MM.1S (cell line): ENCODE data around the gene ELP5.

Experiments
- DNase-seq: peaks from one replicate; pipeline ENCODE4 v3.0.0-alpha.2; 2015
- H2AFZ ChIP-seq: fragments of 300-600 bp; sonication (generic); 2 replicates; pipeline ENCODE4 v1.6.0; 2016; ENCODE audit warnings: antibody characterized with exemption, low read length
- H3F3A ChIP-seq: fragments of 300-600 bp; sonication (generic); 2 replicates; pipeline ENCODE4 v1.6.1; 2016; ENCODE audit warnings: mild to moderate bottlenecking, antibody characterized with exemption, low read length, moderate library complexity, mixed read lengths; ENCODE audit not compliant: insufficient read depth
- H3K27ac ChIP-seq: fragments of 300-600 bp; sonication (generic); 2 replicates; pipeline ENCODE4 v1.5.1; 2016; ENCODE audit warnings: mild to moderate bottlenecking, low read length
- H3K27me3 ChIP-seq: fragments of 300-600 bp; sonication (generic); replicated peaks from 2 replicates; pipeline ENCODE4 v1.6.0; 2016; ENCODE audit warnings: low read length; ENCODE audit not compliant: insufficient read depth
- H3K36me3 ChIP-seq: fragments of 300-600 bp; sonication (generic); replicated peaks from 2 replicates; pipeline ENCODE4 v1.6.1; 2016; ENCODE audit warnings: mild to moderate bottlenecking, low read length, mixed read lengths; ENCODE audit not compliant: insufficient read depth
- H3K4me1 ChIP-seq: fragments of 300-600 bp; sonication (generic); 2 replicates; pipeline ENCODE4 v1.6.1; 2016; ENCODE audit warnings: low read length, mixed read lengths
- H3K4me2 ChIP-seq: fragments of 300-600 bp; sonication (generic); 2 replicates; pipeline ENCODE4 v1.6.0; 2016; ENCODE audit warnings: low read depth, low read length
- H3K4me3 ChIP-seq: fragments of 300-600 bp; sonication (generic); 2 replicates; pipeline ENCODE4 v1.5.1; 2016; ENCODE audit warnings: low read length, mixed read lengths
- H3K79me2 ChIP-seq: fragments of 300-600 bp; sonication (generic); 2 replicates; pipeline ENCODE4 v1.6.1; 2016; ENCODE audit warnings: mixed run types, low read length, mixed read lengths
- H3K9ac ChIP-seq: fragments of 300-600 bp; sonication (generic); 2 replicates; pipeline ENCODE4 v1.6.1; 2016; ENCODE audit warnings: low read length, mixed read lengths
- H3K9me2 ChIP-seq: fragments of 300-600 bp; sonication (generic); replicated peaks from 2 replicates; pipeline ENCODE4 v1.6.1; 2016; ENCODE audit warnings: mild to moderate bottlenecking, low read length, mixed read lengths; ENCODE audit not compliant: insufficient read depth
- H3K9me3 ChIP-seq: fragments of 300-600 bp; sonication (generic); replicated peaks from 2 replicates; pipeline ENCODE4 v1.6.1; 2016; ENCODE audit warnings: mild to moderate bottlenecking, low read length, mixed read lengths; ENCODE audit not compliant: insufficient read depth
- H4K20me1 ChIP-seq: fragments of 300-600 bp; sonication (generic); 2 replicates; pipeline ENCODE4 v1.6.1; 2016; ENCODE audit warnings: mild to moderate bottlenecking, low read length, moderate library complexity, mixed read lengths; ENCODE audit not compliant: insufficient read depth
- EZH2 ChIP-seq: fragments of 300-600 bp; sonication (generic); optimal IDR thresholded peaks from 2 replicates; pipeline ENCODE3; 2017; ENCODE audit warnings: low read depth, mild to moderate bottlenecking, antibody characterized with exemption, low read length, mixed read lengths
- EZH2phosphoT487 ChIP-seq: fragments of 300-600 bp; sonication (generic); IDR thresholded peaks from 2 replicates; pipeline ENCODE4 v1.6.1; 2018; ENCODE audit warnings: antibody characterized with exemption, low read length
- TF ChIP-seq, protein P1 (sequence below): fragments of 300-600 bp; sonication (generic); IDR thresholded peaks from 2 replicates; pipeline ENCODE4 v1.5.1; 2016; ENCODE audit warnings: antibody characterized with exemption, low read length, mixed read lengths

Gene ELP5

DNA sequence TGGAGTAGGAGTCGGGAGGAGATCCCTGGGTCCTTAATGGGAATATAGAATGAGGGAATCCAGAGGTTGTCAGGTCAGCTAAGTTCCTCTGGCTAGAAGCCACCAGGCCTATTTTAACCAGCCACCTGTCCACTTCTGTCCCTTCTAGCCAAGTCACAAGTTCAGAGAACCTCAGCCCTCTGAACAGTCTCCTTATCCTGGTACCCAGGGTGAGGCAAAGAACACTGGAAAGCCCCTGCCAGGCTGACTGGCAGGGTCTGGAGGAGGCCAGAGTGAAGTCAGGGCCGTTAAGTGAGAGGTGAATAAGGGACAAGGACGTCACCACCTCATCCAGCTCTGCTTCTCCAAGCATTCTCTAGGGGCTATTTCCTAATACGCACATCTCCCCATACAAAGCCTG, 3.2 kb upstream of the ELP5 start:
- H3K4me3 ChIP-seq, result no peak overlapping the region
- no peak overlapping the region for H3K4me2 ChIP-seq

DNA sequence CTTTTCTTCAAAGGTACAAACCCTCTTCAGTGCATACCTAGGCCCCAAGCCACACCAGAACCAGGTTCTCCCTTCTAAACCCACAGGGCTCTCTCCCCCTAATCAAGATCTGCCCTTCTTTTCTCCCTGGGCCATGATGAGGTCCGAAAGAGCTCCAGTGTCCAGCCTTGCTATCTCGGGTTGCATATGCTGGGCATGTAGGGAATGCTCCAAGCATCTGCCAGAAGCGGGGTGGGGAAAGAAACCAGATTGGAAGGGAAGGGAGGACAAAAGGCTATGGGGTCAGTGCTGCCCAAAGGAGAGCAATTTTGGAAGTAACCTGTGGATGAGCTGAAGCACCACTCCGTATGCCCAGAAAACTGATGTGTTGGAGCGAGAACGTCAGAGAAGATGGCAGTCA, 2.8 kb upstream of the ELP5 start:
- Histone ChIP-seq H3K9me3 (no peaks in the 10 kb centered on the region), H3K79me2 (peaks cover 68% of the 10 kb centered on the region), H3K9me2 (no peaks in the 10 kb centered on the region), H3K4me1 (peaks cover 18% of the 10 kb centered on the region), H3K36me3 (0 out of 2 replicates have a peak, but pooled peaks cover 3% of the 10 kb centered on the region), H3K9ac (no peak overlapping the region), H2AFZ (no peak overlapping the region), H4K20me1 (no peaks in the 10 kb centered on the region), H3F3A (peaks cover 17% of the 10 kb centered on the region), H3K27me3 (no peaks in the 10 kb centered on the region), H3K4me2 (no peak overlapping the region), H3K4me3 (no peak overlapping the region), H3K27ac (no peak overlapping the region)
- DNase-seq, result no peak
- TF ChIP-seq EZH2phosphoT487, result no peak
- TF ChIP-seq, protein P1, sequence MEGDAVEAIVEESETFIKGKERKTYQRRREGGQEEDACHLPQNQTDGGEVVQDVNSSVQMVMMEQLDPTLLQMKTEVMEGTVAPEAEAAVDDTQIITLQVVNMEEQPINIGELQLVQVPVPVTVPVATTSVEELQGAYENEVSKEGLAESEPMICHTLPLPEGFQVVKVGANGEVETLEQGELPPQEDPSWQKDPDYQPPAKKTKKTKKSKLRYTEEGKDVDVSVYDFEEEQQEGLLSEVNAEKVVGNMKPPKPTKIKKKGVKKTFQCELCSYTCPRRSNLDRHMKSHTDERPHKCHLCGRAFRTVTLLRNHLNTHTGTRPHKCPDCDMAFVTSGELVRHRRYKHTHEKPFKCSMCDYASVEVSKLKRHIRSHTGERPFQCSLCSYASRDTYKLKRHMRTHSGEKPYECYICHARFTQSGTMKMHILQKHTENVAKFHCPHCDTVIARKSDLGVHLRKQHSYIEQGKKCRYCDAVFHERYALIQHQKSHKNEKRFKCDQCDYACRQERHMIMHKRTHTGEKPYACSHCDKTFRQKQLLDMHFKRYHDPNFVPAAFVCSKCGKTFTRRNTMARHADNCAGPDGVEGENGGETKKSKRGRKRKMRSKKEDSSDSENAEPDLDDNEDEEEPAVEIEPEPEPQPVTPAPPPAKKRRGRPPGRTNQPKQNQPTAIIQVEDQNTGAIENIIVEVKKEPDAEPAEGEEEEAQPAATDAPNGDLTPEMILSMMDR, result no peak

More for the DNA sequence above, 3.2 kb upstream of the ELP5 start:
- Histone ChIP-seq H3K79me2 (peaks cover 68% of the 10 kb centered on the region), H3K36me3 (0 out of 2 replicates have a peak, but pooled peaks cover 3% of the 10 kb centered on the region), H3K4me1 (peaks cover 18% of the 10 kb centered on the region), H4K20me1 (no peaks in the 10 kb centered on the region), H3K9me2 (no peaks in the 10 kb centered on the region), H3K27me3 (no peaks in the 10 kb centered on the region), H3K9me3 (no peaks in the 10 kb centered on the region), H3K9ac (no peak overlapping the region), H3F3A (peaks cover 20% of the 10 kb centered on the region), H3K27ac (no peak overlapping the region), H2AFZ (no peak overlapping the region)
- DNase-seq, result no peak
- TF ChIP-seq, protein P1, result no peak
- no peak for TF ChIP-seq EZH2phosphoT487
- TF ChIP-seq EZH2, result no peak

GRCh38 chr17:7249830-7250229, 2.2 kb upstream of the ELP5 start:
- H3K79me2 ChIP-seq, result peaks cover 68% of the 10 kb centered on the region

More at GRCh38 chr17:7249830-7250229, 2.2 kb upstream of the ELP5 start:
- no peaks in the 10 kb centered on the region for H3K27me3 ChIP-seq
- H3K9me3 ChIP-seq, result no peaks in the 10 kb centered on the region
- H2AFZ ChIP-seq, result no peak overlapping the region
- TF ChIP-seq, protein P1, result no peak
- TF ChIP-seq EZH2 (no peak), EZH2phosphoT487 (no peak)
- peaks cover 18% of the 10 kb centered on the region for H3K4me1 ChIP-seq
- H3F3A ChIP-seq, result peaks cover 10% of the 10 kb centered on the region
- H3K9me2 ChIP-seq, result no peaks in the 10 kb centered on the region
- H3K36me3 ChIP-seq, result 0 out of 2 replicates have a peak, but pooled peaks cover 6% of the 10 kb centered on the region
- DNase-seq, result no peak
- peak overlapping the region; percentile 72 for H3K4me2 ChIP-seq
- H3K27ac ChIP-seq, result no peak overlapping the region
- H3K9ac ChIP-seq, result peak overlapping the region; percentile 99; the same call in 1 of the 2 replicates
- no peaks in the 10 kb centered on the region for H4K20me1 ChIP-seq
- H3K4me3 ChIP-seq, result peak overlapping the region; percentile 71
